Stimulated activated effector memory CD8-positive, alpha-beta T cell treated with anti-CD3 and anti-CD28 coated beads, Interleukin-12 subunit alpha, Interleukin-12 subunit beta, amount 100 ng/mL, for 72 hours (primary cell): ENCODE measurements around the gene MYLK.
"Not testable (repeated sequence)": the region's sequence is repeated elsewhere in the genome, so short reads cannot be mapped to it uniquely, and the experiment has no call there.

Experiments used
- ATAC-seq: fragments of 150-1000 bp; cut with Tn5 transposase; 2 replicates; pipeline ENCODE4 v1.10.0; 2021
- DNase-seq, 2 donors: peaks; one replicate each; pipeline ENCODE4 v3.0.0; 2021 to 2022; ENCODE audit warnings: low spot score in 2 of 2
- H3K27ac Mint-ChIP-seq: one replicate; pipeline ENCODE4 v1.8.0; 2022; ENCODE audit warnings: mild to moderate bottlenecking, mixed read lengths
- H3K36me3 Mint-ChIP-seq: one replicate; pipeline ENCODE4 v1.8.0; 2022; ENCODE audit warnings: mild to moderate bottlenecking, mixed read lengths
- H3K4me1 Mint-ChIP-seq: one replicate; pipeline ENCODE4 v1.8.0; 2022; ENCODE audit warnings: mixed read lengths
- H3K4me3 Mint-ChIP-seq: one replicate; pipeline ENCODE4 v1.8.0; 2022; ENCODE audit warnings: mild to moderate bottlenecking, mixed read lengths
- H3K9me3 Mint-ChIP-seq: one replicate; pipeline ENCODE4 v1.8.0; 2022; ENCODE audit warnings: mixed read lengths

Gene MYLK

DNA sequence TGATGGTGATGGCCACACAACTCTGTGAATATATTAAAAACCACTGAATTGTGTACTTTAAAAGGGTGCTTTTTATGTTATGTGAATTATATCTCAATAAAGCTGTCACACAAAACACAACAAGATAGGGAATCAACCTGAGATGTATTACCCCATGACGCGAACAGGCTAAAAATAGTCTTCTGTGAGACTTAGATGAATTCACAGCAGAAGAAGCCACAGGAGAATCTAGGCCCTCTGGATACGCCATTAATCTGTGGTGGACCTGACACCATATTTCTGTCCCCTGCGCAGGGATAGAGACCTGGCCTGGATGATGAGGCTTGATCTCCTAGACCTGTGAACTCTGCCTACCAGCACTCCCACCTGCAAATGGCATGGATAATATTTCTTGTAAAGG lies 153.3 kb downstream of the MYLK start:
- no peaks in the 10 kb centered on the region for H3K36me3 Mint-ChIP-seq
- no peaks in the 10 kb centered on the region for H3K4me1 Mint-ChIP-seq
- ATAC-seq: no peak
- H3K4me3 Mint-ChIP-seq: no peak overlapping the region
- no peaks in the 10 kb centered on the region for H3K9me3 Mint-ChIP-seq
- no peak overlapping the region for H3K27ac Mint-ChIP-seq
- DNase-seq: no peak

DNA sequence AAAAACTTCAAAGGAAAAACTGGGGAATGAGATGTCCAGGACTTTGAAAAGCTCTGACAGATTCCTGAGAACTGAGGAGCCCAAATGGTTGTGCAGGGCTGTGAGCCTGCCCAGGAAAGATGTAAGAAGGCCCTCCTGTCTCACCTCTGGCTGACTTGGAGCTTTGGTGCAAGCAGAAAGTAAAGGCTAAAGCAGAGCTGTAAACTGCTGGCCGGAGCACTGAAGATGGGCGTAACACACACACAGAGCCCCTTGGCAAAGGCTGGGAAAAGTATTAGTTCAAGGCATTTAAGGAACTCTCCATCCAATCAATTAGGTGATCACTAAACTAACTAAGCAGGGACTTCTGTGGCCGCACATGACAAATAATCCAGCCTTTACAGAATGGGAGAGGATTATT lies 155.1 kb downstream of the MYLK start:
- Mint-ChIP-seq H3K4me1 (no peaks in the 10 kb centered on the region), H3K27ac (no peak overlapping the region), H3K9me3 (no peaks in the 10 kb centered on the region), H3K4me3 (no peak overlapping the region), H3K36me3 (no peaks in the 10 kb centered on the region)
- ATAC-seq (no peak), DNase-seq (no peak)

DNA sequence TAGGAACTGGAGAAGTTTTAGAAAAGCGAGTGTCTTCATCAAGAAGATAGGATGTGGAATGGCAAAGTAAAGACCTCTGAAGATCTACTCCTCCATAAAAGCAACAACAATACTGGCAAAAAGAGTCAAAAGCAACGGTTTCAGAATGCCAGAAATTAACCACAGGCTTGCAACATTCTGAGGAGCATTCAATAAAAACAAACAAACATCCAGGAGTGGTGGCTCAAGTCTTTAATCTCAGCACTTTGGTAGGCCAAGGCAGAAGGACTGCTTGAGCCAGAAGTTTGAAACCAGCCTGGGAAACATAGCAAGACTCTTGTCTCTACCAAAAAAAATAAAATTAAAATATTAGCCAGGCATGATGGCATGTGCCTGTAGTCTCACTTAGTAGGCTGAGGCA lies 156.1 kb downstream of the MYLK start:
- no peak overlapping the region for H3K4me3 Mint-ChIP-seq
- H3K4me1 Mint-ChIP-seq: peaks cover 5% of the 10 kb centered on the region
- ATAC-seq (no peak), DNase-seq (no peak)
- no peaks in the 10 kb centered on the region for H3K36me3 Mint-ChIP-seq
- no peaks in the 10 kb centered on the region for H3K9me3 Mint-ChIP-seq
- no peak overlapping the region for H3K27ac Mint-ChIP-seq

DNA sequence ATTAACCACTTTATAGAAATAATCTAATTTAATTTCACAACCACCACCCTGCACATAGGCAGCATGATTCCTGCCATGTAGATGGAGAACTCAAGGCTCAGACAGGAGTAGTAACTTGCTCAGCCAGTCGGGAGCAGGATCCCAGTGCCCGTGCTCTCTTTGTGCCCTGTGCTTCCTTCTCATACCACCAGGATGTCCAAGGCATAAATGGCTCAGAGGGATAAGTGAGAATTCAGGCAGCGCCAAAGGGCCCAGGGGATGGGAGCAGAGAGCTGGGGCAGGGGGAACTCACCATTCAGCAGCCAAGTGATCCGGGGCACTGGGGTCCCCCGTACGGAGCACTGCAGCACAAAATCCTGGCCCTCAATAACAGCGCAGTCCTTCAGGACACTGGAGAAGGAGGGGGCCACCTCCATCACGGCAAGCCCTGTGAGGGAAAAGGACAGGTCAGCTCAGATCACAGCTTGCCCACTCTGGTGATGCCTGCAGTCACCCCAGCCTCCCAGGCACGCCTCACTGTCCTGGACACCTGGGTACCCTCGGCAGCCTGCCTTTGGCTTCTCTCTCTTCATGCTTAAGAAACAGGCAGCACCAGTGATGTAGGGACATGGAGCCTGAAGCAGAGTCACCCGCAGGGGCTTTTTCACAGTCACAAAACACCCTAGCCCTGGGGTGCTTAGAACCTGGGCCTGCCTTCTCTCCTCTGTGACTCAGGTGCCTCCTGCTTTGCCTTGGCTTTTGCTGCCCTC lies 158.3 kb downstream of the MYLK start:
- Mint-ChIP-seq H3K4me1 (peaks cover 5% of the 10 kb centered on the region), H3K4me3 (no peak overlapping the region), H3K9me3 (no peaks in the 10 kb centered on the region), H3K36me3 (no peaks in the 10 kb centered on the region), H3K27ac (no peak overlapping the region)
- ATAC-seq (no peak), DNase-seq (no peak)

DNA sequence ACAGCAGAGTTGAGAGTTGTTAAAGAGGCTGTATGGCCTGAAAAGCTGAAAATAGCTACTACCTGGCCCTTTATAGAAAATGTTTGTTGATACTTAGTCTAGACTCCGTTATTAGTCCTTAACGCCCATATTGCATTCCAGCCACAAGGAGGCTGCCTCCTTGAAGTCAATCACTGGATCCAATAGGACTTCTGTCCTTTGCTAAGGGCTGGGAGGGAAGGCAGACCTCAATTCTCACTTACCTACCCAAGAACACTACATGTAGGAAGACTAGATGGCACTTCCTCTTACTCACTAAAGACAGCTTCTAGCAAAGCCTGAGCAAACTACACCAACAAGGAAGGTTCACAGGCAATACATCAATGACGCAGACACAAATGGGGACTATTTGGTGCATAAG lies 159.8 kb downstream of the MYLK start:
- ATAC-seq: no peak
- Mint-ChIP-seq H3K4me1 (peaks cover 5% of the 10 kb centered on the region), H3K36me3 (no peaks in the 10 kb centered on the region), H3K27ac (no peak overlapping the region), H3K9me3 (no peaks in the 10 kb centered on the region), H3K4me3 (no peak overlapping the region)
- DNase-seq: no peak

DNA sequence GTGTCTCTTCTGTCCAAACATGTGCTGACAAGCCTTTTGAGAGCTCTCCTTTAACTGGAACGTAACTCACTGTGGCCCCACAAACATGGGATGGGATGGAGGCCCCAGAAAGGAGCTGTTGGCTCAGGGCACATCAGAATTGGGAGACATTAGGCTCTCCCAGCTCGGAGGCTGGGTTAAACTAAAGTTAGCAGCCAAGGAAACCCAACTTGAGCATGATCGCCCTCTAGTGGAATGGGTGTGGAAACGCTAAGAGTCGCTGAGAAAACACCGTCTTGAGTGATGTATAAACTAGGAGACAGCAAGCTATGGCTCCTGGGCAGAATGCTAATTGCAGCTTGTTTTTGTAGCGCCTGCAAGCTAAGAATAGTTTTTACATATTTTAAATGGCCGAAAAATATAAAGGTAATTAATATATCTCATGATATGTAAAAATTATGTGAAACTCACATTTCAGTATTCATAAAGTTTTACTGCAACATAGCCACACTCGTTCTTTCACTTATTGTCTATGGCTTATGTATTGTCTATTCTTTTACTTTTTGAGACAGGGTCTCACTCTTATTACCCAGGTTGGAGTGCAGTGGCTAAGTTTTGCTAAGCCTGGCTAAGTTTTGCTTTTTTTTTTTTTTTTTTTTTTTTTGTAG lies 160.5 kb downstream of the MYLK start:
- peak; percentile 36 to 67 for DNase-seq

DNA sequence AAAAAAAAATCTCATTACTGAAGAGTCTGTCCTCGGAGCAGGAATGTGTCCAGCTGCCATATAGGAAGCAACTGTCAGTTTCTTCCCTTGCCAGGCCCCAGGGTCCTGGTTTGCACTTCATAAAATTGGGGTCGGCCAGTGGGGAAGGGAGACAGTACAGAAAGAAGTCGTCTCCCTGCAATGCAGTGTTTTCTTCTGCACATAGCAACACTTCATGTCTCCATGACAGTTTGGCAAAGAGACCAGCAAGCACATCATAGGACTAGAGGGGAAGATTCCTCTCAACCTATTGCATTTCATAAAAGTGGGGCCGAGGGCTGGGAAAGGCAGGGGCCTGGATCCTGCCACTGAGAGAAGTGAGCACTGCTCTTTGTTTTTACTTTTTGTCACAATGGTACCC lies 161.1 kb downstream of the MYLK start:
- Mint-ChIP-seq H3K36me3 (no peaks in the 10 kb centered on the region), H3K4me3 (no peak overlapping the region), H3K9me3 (no peaks in the 10 kb centered on the region), H3K27ac (no peak overlapping the region), H3K4me1 (peaks cover 14% of the 10 kb centered on the region)
- DNase-seq: no peak
- no peak for ATAC-seq

More for the DNA sequence above, 160.5 kb downstream of the MYLK start:
- ATAC-seq: peak; percentile 61
- H3K4me3 Mint-ChIP-seq: no peak overlapping the region
- H3K9me3 Mint-ChIP-seq: no peaks in the 10 kb centered on the region
- H3K4me1 Mint-ChIP-seq: peaks cover 11% of the 10 kb centered on the region
- H3K27ac Mint-ChIP-seq: no peak overlapping the region
- no peaks in the 10 kb centered on the region for H3K36me3 Mint-ChIP-seq

DNA sequence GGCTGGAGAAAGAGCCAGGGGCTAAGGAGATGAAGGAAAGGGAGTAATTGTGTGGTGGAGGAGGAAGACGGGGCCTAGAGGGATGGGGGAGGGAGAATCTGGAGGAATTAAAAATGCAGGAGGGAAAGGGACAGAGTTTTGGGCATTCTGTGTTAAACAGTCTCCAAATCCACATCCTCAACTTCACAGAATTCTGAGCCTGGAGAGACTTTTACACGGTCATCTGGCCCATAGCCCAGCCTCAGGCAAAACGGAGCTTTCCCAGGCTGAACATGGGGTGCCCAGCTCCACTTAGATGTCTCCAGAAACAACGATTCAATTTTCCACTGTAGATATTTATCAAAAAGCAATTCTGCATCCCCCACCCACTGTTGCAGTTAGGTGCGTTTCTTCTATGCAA lies 161.7 kb downstream of the MYLK start:
- Mint-ChIP-seq H3K4me1 (peaks cover 14% of the 10 kb centered on the region), H3K9me3 (no peaks in the 10 kb centered on the region), H3K36me3 (no peaks in the 10 kb centered on the region), H3K27ac (no peak overlapping the region), H3K4me3 (no peak overlapping the region)
- ATAC-seq (no peak), DNase-seq (no peak)

DNA sequence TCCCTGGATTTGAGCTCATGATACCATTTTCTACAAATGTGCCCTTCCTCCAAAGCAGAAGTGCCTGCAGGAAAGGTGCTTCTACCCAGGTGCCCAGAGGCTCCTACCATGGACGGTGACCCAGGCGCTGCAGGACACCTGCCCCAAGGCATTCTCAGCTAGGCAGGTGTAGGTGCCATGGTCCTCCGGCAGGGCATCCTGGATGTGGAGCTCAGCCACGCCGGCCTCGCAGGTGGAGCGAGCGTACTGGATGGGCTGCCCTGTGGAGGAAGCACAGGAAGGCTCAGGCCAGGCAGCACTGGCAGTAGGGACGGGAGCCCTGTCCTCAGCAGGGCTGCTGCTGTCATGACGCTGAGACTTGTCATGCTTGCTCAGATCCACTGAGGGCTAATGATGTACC lies 162.1 kb downstream of the MYLK start:
- no peak overlapping the region for H3K27ac Mint-ChIP-seq
- no peaks in the 10 kb centered on the region for H3K36me3 Mint-ChIP-seq
- peaks cover 14% of the 10 kb centered on the region for H3K4me1 Mint-ChIP-seq
- no peak for DNase-seq
- ATAC-seq: no peak
- H3K9me3 Mint-ChIP-seq: no peaks in the 10 kb centered on the region
- H3K4me3 Mint-ChIP-seq: no peak overlapping the region

DNA sequence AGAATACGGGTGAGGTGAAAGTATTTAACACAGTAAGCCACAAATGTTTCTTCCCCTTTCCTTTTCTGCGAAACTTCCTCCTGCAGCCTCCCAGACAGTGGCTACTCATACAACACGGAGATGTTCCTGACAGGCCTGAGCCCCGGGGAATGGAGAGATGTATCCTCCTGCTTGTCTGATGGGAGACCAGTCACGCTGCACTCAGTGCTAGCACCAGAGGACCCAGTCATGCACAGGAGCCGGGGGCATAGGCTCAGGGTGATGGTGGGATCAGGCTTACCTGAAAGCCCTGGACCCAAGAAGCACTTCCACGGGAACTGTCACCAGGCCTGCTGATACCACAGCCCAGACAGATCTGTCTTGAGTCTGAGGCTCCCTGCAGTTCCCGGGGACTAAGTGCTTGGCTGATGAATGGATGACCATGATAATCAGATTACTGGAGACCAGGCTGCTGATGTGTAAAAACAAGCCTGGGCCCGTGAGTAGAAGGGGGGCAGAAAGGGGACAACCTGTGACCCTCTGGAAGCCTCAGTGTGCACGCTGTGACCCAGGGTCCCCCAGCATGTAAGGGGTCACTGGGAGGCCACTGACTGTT lies 162.9 kb downstream of the MYLK start:
- ATAC-seq, DNase-seq, H3K4me3 Mint-ChIP-seq, H3K27ac Mint-ChIP-seq, H3K36me3 Mint-ChIP-seq, H3K9me3 Mint-ChIP-seq: not testable (repeated sequence)
- H3K4me1 Mint-ChIP-seq: peaks cover 14% of the 10 kb centered on the region

DNA sequence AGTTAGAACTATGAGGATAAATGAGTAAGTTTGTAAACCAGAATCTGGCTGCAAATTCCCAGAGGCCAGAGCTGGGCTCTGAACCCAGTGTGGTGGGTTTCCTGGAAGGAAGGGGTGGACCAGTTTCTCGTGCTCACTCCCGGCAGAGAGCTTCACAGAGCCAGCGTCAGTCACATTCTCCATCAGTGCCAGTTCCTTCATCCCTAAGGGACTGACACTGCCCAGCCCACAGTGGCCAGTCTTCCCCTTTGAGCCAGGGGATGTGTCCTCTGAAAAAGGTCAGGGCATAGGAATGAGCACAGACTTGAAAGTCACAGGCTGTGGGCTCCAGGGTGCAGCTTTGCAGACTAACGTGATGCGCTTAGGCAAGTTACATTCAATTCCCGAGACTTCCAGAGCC lies 163.5 kb downstream of the MYLK start:
- no peak for ATAC-seq
- H3K27ac Mint-ChIP-seq: no peak overlapping the region
- H3K9me3 Mint-ChIP-seq: no peaks in the 10 kb centered on the region

DNA sequence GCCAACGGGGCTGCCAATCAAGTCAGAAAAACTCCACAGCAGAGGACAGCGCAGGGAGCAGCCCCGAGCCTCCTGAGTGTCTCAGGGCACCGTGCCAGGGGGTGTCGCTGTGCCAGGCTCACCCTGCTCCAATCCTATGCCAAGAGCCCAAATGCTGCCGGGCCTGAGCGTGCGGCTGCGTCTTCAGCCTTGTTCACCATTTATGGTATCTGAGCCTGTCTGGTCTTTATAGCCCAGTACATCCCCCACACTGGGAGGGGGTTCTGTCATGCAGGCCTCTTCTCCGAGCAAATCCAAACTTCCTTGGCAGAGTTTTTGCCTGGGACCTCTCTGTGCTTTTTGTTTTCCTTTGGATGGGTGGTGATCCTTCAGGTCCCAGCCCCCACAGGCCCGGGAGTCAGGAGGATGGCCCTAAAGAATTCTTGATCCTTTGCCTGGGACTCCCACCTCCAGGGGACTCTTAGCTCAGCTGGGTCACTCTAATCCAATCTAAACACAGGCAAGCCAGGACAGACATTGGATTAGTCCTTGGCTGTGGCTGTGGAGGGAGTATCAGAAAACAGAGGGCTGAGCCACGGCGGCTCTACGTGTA lies 164.2 kb downstream of the MYLK start:
- H3K27ac Mint-ChIP-seq: no peak overlapping the region
- peaks cover 14% of the 10 kb centered on the region for H3K4me1 Mint-ChIP-seq
- no peak overlapping the region for H3K4me3 Mint-ChIP-seq
- ATAC-seq (peak; percentile 5), DNase-seq (no peak)
- no peaks in the 10 kb centered on the region for H3K9me3 Mint-ChIP-seq
- H3K36me3 Mint-ChIP-seq: no peaks in the 10 kb centered on the region

More for the DNA sequence above, 163.5 kb downstream of the MYLK start:
- Mint-ChIP-seq H3K36me3 (no peaks in the 10 kb centered on the region), H3K4me3 (no peak overlapping the region), H3K4me1 (peaks cover 14% of the 10 kb centered on the region)
- no peak for DNase-seq

DNA sequence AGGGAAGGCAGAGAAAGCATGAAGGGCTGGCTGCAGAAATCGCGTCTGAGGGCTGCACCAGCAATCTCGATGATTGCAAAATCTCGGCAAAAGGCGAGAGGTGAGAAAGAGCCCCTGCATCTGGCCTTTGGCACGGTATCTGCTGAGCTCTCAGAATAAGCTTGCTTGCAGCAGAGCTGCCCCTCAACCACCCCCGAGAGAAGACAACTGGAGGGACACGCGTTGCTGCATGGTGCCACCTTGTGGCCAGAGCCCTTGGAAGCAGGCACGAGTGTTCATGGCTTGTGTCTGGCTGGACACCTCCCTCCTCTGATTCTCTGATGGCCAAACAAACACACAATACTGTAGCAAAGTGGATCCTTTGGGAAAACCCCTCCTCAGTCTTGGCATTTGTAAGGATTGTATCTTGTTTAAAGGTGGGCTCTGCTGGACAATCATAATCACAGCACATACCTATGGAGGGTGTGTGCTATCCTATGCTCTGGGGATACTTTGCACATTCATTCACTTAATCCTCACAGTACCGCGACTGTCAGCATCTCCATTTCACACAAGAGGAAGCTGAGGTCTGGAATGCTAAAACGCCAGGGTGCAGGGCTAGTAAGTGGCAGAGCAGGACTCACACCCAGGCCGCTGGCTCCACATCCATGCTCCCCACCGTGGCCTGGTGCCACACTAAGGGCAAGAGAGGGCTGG lies 164.9 kb downstream of the MYLK start:
- not testable (repeated sequence) for H3K9me3 Mint-ChIP-seq
- ATAC-seq: peak; percentile 50

DNA sequence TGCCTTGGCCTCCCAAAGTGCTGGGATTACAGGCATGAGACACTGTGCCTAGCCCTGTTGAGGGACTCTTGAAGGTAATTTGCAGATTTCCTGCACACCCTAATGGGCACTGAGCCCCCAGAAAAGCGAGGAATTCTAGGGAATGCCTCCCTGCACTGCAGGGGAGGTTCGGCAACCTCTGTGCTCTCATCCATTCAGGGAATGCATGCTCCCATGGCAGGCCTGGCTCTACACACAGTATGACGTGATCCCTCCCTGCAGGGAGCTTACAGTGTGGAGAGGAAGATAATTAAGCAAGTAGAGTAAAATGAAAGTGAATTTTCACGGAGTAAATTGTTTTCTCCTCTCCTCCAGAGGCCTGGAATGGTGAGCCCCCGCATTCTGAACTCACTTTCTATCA lies 166.0 kb downstream of the MYLK start:
- Mint-ChIP-seq H3K4me3 (no peak overlapping the region), H3K36me3 (no peaks in the 10 kb centered on the region), H3K27ac (no peak overlapping the region), H3K4me1 (peaks cover 9% of the 10 kb centered on the region), H3K9me3 (no peaks in the 10 kb centered on the region)
- no peak for ATAC-seq
- no peak for DNase-seq

More for the DNA sequence above, 164.9 kb downstream of the MYLK start:
- peaks cover 14% of the 10 kb centered on the region for H3K4me1 Mint-ChIP-seq
- DNase-seq: peak; percentile 24 to 63
- not testable (repeated sequence) for H3K27ac Mint-ChIP-seq, H3K36me3 Mint-ChIP-seq, H3K4me3 Mint-ChIP-seq

DNA sequence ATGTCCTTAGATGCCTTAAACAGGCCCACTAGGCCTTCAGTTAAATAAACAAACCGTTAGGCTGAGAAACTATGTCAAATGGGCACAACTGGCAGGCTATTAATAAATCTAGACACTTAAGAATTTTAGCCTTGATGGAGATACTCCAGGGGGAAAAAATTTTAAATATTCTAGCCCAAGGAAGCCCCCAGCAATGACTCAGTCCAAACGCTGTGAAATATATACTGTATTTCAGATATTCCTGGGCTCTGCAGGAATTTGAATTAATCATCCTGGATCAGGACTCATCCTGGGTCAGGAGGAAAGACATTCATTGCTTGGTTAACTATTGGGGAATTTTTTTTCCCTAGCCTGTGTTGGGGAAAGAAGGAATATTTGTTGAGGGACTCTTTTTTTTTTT lies 166.7 kb downstream of the MYLK start:
- ATAC-seq, DNase-seq, H3K4me1 Mint-ChIP-seq, H3K4me3 Mint-ChIP-seq, H3K27ac Mint-ChIP-seq, H3K36me3 Mint-ChIP-seq, H3K9me3 Mint-ChIP-seq: not testable (repeated sequence)
